GM18861 (cell line): ENCODE measurements around the gene BPHL.
"Not testable (repeated sequence)": the region's sequence is repeated elsewhere in the genome, so short reads cannot be mapped to it uniquely, and the experiment has no call there.

ENCODE experiments used
- ATAC-seq: cut with Tn5 transposase; IDR thresholded peaks from one replicate; pipeline ENCODE4 v1.9.1; 2021; ENCODE audit not compliant: unreplicated experiment

The BPHL gene

GRCh38 chr6:3118353-3119039, at the start of gene BPHL:
Gene BPHL, plus strand, starts transcription at chr6:3118711. Its CDS starts 30 bp downstream, at chr6:3118741.
- peak; percentile 84 for ATAC-seq

GRCh38 chr6:3071568-3071967, 46.9 kb upstream of the BPHL start:
- ATAC-seq, result no peak

- ATAC-seq, result no peak
Observed at GRCh38 chr6:3072798-3073197, 45.7 kb upstream of the BPHL start.

DNA sequence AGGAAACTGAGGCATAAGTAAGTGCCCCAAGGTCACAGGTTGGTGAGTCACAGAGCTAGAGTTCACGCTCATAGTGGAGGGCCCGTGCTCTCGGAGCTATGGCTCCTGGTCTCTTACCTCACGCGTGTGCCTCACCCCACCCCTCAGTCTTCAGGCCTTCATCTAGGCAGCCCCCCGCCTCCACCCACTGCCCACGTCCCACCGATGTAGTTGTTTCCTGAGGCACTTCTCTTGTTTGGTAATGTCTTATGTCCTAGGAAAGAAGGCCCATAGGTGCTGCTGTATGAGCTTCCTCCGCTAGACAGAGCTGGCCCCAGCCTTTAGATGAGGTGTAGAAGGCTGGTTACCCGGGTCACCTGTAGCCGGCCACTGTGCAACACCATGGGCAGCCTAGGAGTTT, 45.1 kb upstream of the BPHL start:
- no peak for ATAC-seq

DNA sequence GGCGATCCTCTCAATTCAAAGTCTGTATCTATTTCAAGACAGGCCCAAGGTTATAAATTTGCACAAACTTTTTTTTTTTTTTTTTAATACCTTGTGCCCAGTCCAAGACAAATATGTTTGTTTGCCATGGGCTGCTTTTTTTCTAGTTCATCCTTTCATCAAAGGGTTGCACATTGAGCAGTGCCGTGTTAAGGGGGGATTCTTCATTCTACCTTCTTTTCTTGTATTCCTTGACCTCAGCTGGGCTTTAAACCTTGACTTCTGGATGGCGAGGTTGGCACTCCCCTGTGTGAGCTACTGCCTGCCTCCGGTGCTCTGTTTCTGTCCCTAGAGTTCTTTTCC, 42.8 kb upstream of the BPHL start:
- no peak for ATAC-seq

DNA sequence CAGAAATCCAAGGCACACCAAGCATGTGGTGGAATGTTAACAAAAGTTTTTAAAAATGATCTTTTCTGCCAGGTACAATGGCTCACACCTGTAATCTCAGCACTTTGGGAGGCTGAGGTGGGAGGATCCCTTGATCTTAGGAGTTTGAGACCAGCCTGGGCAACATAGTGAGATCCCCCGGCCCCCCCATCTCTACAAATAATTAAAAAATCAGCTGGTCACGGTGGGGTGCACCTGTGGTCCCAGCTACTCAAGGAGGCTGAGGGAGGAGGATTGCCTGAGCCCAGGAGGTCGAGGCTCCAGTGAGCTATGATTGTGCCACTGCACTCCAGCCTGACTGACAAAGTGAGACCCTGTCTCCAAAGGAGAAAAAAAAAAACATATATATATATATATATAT, 42.2 kb upstream of the BPHL start:
- no peak for ATAC-seq

GRCh38 chr6:3077430-3077829, 41.1 kb upstream of the BPHL start:
- ATAC-seq, result no peak

DNA sequence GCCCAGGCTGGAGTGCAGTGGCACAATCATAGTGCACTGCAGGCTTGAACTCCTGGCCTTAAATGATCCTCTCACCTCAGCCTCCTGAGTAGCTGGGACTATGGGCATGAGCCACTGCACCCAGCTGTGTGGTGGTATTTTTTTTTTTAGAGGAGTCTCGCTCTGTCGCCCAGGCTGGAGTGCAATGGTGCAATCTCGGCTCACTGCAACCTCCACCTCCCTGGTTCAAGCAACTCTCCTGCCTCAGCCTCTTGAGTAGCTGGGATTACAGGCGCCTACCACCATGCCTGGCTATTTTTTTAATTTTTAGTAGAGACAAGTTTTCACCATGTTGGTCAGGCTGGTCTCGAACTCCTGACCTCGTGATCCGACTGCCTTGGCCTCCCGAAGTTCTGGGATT, 39.6 kb upstream of the BPHL start:
- ATAC-seq, result not testable (repeated sequence)

GRCh38 chr6:3079682-3080081, 38.8 kb upstream of the BPHL start:
- no peak for ATAC-seq

DNA sequence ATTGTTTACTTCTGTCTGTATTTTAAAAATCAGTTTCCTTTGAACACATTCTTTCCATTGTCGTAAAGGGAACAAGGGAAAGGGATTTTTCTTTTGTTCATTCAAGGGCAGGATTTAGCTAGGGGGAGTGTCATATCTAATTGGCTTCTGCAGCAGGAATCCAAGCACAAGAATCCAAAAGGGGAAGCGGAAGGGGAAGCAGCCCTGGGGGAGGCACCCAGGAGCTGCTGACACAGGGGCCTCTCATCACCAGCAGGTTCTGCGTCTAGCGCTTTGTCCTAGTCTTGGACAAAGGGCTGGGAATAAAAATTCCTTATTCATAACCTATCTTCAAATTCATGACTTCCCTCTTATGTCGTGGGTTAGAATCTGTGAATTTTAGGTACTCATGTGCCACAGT, 36.6 kb upstream of the BPHL start:
- no peak for ATAC-seq

GRCh38 chr6:3085074-3085473, 33.4 kb upstream of the BPHL start:
- ATAC-seq, result no peak

GRCh38 chr6:3086282-3086946, 32.1 kb upstream of the BPHL start:
- ATAC-seq, result no peak

DNA sequence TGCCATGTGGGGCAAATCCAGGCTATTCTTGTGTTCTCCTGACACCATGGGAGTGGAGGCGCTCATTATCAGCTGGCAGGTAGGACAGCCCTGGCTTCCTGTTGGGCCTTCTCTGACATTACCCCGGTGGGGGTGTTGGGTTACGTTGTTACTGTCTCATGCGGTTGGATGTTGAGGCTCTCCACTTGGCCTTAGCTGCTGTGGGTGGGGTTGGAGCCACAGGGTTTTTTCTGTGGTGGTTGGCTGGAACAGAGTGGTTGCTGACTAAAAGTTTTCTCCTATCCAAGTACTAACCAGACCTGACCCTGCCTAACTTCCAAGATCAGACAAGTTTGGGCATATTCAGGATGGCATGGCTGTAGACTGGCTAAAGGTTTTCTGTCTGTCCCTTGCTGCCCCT, 30.1 kb upstream of the BPHL start:
- no peak for ATAC-seq

DNA sequence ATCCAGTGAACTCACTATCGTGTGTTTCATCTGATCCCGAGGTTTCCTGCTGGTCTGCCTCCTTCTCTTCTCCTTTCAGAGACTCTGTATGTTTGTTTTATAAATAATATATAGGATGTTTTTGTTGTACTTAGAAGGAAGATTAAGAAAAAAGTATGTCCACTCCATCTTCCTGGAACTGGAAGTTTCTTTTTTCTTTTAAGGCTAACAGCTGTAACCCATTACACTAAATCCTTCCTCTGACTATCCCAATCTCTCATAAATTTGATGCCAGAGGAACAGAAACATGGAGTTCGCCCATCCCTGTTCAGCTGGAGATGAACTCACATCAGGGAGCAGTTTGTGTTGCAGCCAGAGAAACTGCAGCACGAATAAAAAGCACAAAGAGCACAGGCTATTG, 29.5 kb upstream of the BPHL start:
- no peak for ATAC-seq

- no peak for ATAC-seq
Observed at GRCh38 chr6:3090013-3090412, 28.5 kb upstream of the BPHL start.

- ATAC-seq, result no peak
Observed at GRCh38 chr6:3094815-3095214, 23.7 kb upstream of the BPHL start.

DNA sequence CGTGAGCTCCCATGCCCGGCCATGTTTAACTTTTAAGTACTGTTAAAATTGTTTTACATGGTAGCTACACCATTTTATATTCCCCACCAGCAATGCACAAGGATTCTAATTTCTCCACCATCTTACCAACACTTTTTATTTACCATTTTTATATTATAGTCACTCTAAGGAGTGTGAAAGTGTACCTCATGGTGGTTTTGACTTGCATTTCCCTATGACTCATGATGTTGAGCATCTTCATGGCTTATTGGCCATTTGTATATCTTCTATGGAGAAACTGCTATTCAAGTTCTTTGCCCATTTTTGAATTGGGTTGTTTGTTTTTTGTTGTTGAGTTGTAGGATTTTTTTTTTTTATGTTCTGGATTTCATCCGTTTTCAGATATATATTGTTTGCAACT, 15.6 kb upstream of the BPHL start:
- ATAC-seq, result no peak

GRCh38 chr6:3108746-3109414, 9.6 kb upstream of the BPHL start:
- ATAC-seq, result no peak

DNA sequence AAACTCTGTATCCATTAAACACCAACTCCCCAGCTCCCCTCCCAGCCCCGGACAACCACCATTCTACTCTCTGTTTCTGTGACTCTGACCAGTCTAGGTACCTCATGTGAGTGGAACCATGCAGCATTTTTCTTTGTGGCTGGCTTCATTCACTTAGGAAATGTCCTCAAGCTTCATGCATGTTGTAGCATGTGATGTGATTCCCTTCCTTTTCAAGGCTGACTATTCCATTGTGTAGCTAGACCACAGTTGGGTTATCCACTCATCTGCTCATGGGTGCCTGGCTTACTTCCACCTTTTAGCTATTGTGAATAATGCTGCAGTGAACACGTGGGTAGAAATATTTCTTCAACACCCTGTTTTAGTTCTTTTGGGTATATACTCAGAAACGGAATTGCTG, 8.8 kb upstream of the BPHL start:
- no peak for ATAC-seq

DNA sequence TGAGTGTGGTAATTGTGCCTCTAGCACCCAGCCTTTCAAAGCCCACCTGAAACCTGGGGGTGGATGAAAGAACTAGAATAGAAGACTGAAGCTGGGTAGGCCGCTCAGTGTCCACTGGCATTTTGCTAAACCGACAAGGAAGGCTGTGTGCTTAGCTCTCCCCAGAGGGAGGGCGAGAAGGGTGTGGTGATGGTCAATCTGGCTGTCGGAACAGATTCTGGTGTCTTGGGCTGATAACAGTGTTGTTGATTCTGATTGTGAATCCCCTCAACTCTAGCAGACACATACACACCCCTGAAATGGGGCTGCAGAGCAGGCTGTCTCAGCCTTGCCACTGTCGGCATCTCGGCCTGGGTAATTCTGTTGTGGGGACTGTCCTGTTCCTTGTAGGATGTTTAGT, 4.1 kb upstream of the BPHL start:
- ATAC-seq, result no peak

- ATAC-seq, result peak; percentile 1
Observed at GRCh38 chr6:3117912-3118352, 579 bp upstream of the BPHL start.

DNA sequence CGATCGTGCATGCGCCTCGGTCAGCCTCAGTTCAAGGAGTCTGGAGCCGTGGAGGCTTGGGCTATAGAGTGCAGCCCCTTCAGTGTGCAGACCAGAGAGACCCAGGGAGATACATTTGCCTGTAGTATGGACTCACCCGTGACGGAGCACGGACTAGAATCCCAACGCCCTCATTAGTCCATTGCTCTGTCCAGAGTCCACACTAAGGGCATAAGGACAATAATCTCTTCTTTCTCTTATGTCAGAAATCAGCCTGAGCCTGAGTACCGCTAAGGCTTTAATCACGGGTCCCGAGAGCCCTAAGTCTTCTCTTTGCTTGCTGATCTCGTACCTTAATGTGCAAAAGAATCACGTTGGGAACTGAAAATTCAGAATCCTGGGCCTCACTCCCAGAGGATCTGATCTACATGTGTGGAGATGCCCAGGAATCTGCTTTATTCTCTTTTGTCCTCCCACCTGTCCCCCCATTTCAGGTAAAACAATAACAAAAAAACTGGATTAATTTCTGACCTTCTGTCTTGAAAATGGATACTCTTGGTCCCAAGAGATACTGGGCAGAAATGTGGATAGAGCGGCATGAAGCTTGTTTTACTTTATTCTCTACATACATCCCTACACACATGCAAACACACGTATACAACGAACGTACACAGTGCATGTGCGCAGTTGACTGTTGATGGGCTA, 671 bp downstream of the BPHL start:
- peak; percentile 14 for ATAC-seq
